ENCODE results near the gene OR1F1. TPM values are rescaled to one million over a fixed set of nuclear protein-coding genes. Genes with fewer than 3 reads are reported as not detected.

The OR1F1 gene
- total RNA-seq, 1 experiment from 2014 or later, result not detected

- Mint-ChIP-seq H3K9me3 (ENCODE audit: unreplicated experiment) (no peaks in the 10 kb centered on the region), H3K4me1 (ENCODE audit: low read depth, unreplicated experiment) (peaks cover 7% of the 10 kb centered on the region), H3K36me3 (ENCODE audit: insufficient read depth, unreplicated experiment) (peaks cover 41% of the 10 kb centered on the region), H3K4me3 (ENCODE audit: unreplicated experiment) (peak overlapping the region; percentile 63), H3K27ac (ENCODE audit: unreplicated experiment) (peak overlapping the region; percentile 22), H3K27me3 (ENCODE audit: insufficient read depth, unreplicated experiment) (no peaks in the 10 kb centered on the region)
- Histone ChIP-seq H3K27me3 (replicated peaks; ENCODE audit: control insufficient read depth, insufficient read depth, low read length) (no peaks in the 10 kb centered on the region), H3K4me1 (0 out of 2 replicates have a peak, but pooled peaks cover 4% of the 10 kb centered on the region), H3K36me3 (ENCODE audit: control insufficient read depth, insufficient read depth, low read length) (no peaks in the 10 kb centered on the region), H3K4me3 (ENCODE audit: low read depth, low read length) (no peak overlapping the region), H3K9me3 (no peaks in the 10 kb centered on the region)
- no peak for TF ChIP-seq CTCF (IDR thresholded peaks at IDR 0.05; ENCODE audit: insufficient read depth in 1 of 2, low read depth in 1 of 2, low read length in 1 of 2, severe bottlenecking in 1 of 2, unreplicated experiment in 1 of 2)
- DNase-seq, result peak in 1 of 2 experiments; percentile 30
- intact Hi-C loops (cut with micrococcal nuclease; ENCODE audit: unreplicated experiment), result no loop called here
- no TSS peak for BruUV-seq (replicated peaks)
- ChIA-PET CTCF (interaction anchor here (1.1 to 1.2 kb wide), 3 partner anchors 9 to 27 kb away, joined by 5 to 7 read pairs (median 6); partner anchors contain the start of gene ZNF213), POLR2A (interaction anchor here (0.8 kb wide), 1 partner anchor 27 kb away, joined by 4 read pairs; the partner anchor contains the start of gene ZNF213)
These were observed 26.6 kb upstream of the OR1F1 start for GRCh38 chr16:3161235-3162018.

GRCh38 chr16:3164121-3164991 is 23.6 kb upstream of the OR1F1 start:
- H3K4me3 Mint-ChIP-seq (ENCODE audit: unreplicated experiment), result no peak overlapping the region
- Histone ChIP-seq H3K36me3 (ENCODE audit: control insufficient read depth, insufficient read depth, low read length) (no peaks in the 10 kb centered on the region), H3K4me1 (0 out of 2 replicates have a peak, but pooled peaks cover 4% of the 10 kb centered on the region), H3K9me3 (no peaks in the 10 kb centered on the region), H3K4me3 (ENCODE audit: low read depth, low read length) (no peak overlapping the region), H3K27me3 (replicated peaks; ENCODE audit: control insufficient read depth, insufficient read depth, low read length) (no peaks in the 10 kb centered on the region)
- BruUV-seq (replicated peaks), result no TSS peak
- no peaks in the 10 kb centered on the region for H3K27me3 Mint-ChIP-seq (ENCODE audit: insufficient read depth, unreplicated experiment)
- ChIA-PET POLR2A (no interaction called here), CTCF (interaction anchor here (1.0 kb wide), 1 partner anchor 12 kb away, joined by 3 read pairs; no protein-coding TSS in a partner anchor)
- H3K36me3 Mint-ChIP-seq (ENCODE audit: insufficient read depth, unreplicated experiment), result peaks cover 14% of the 10 kb centered on the region
- no peak for TF ChIP-seq CTCF (IDR thresholded peaks at IDR 0.05; ENCODE audit: insufficient read depth in 1 of 2, low read depth in 1 of 2, low read length in 1 of 2, severe bottlenecking in 1 of 2, unreplicated experiment in 1 of 2)
- no peak overlapping the region for H3K27ac Mint-ChIP-seq (ENCODE audit: unreplicated experiment)
- intact Hi-C loops (cut with micrococcal nuclease; ENCODE audit: unreplicated experiment), result no loop called here
- peaks cover 7% of the 10 kb centered on the region for H3K4me1 Mint-ChIP-seq (ENCODE audit: low read depth, unreplicated experiment)
- no peaks in the 10 kb centered on the region for H3K9me3 Mint-ChIP-seq (ENCODE audit: unreplicated experiment)
- DNase-seq, result no peak

Data from Caco-2 (cell line).